HEK293 (cell line): ENCODE data around the gene ASB16.
"Not testable (repeated sequence)": the region's sequence is repeated elsewhere in the genome, so short reads cannot be mapped to it uniquely, and the experiment has no call there.

Experiments
- CTCF ChIA-PET: fragments of 350-600 bp; formaldehyde crosslinking; extraction: SDS; loops from one replicate; lab custom pipeline; 2021; ENCODE audit warnings: antibody characterized with exemption; lab: Yijun Ruan, JAX
- POLR2A ChIA-PET: fragments of 300-600 bp; formaldehyde crosslinking; extraction: SDS; loops from one replicate; lab custom pipeline; 2020; ENCODE audit warnings: antibody characterized with exemption, inconsistent platforms; lab: Yijun Ruan, JAX
- H3K27ac ChIP-seq: fragments of 200-500 bp; sonication (Bioruptor generic); 2 replicates; pipeline ENCODE4 v1.5.1; 2014; ENCODE audit warnings: low read depth, low read length, control low read depth, inconsistent platforms; ENCODE audit errors: extremely low read depth
- H3K36me3 ChIP-seq, 2 experiments: fragments of 200-500 bp in 1 of 2; sonication (Bioruptor generic) in 1 of 2; 1 replicate in 1 of 2; 2 replicates in 1 of 2; pipeline ENCODE4 v1.5.1; 2014 to 2017; ENCODE audit warnings: inconsistent platforms in 2 of 2, low read length in 2 of 2; ENCODE audit not compliant: control insufficient read depth in 2 of 2, insufficient read depth in 1 of 2
- H3K4me1 ChIP-seq: fragments of 200-500 bp; sonication (Bioruptor generic); 2 replicates; pipeline ENCODE4 v1.5.1; 2014; ENCODE audit warnings: mild to moderate bottlenecking, low read length, inconsistent platforms; ENCODE audit not compliant: control insufficient read depth, insufficient read depth
- H3K4me3 ChIP-seq: 2 replicates; pipeline ENCODE4 v1.5.1; 2011; ENCODE audit warnings: low read depth, mild to moderate bottlenecking, control low read depth, low read length, moderate library complexity
- H3K9me3 ChIP-seq: fragments of 200-500 bp; sonication (Bioruptor generic); 2 replicates; pipeline ENCODE4 v1.5.1; 2014; ENCODE audit warnings: low read depth, low read length, inconsistent platforms; ENCODE audit not compliant: control insufficient read depth, insufficient read depth
- KLF7 ChIP-seq: fragments of 450-650 bp; formaldehyde crosslinking; IDR thresholded peaks from 2 replicates; pipeline ENCODE4 v1.5.1; 2016; ENCODE audit warnings: missing biosample characterization, missing genetic modification characterization, borderline replicate concordance
- ZBTB7A ChIP-seq: fragments of 450-650 bp; formaldehyde crosslinking; IDR thresholded peaks from 2 replicates; pipeline ENCODE4 v1.5.1; 2016; ENCODE audit warnings: low read depth, missing biosample characterization, missing genetic modification characterization
- ZNF157 ChIP-seq: fragments of 450-650 bp; formaldehyde crosslinking; IDR thresholded peaks from 2 replicates; pipeline ENCODE4 v1.5.1; 2016; ENCODE audit warnings: missing biosample characterization, missing genetic modification characterization
- ZNF2 ChIP-seq: fragments of 450-650 bp; formaldehyde crosslinking; IDR thresholded peaks from 2 replicates; pipeline ENCODE4 v1.5.1; 2016; ENCODE audit warnings: missing biosample characterization, missing genetic modification characterization
- ZNF302 ChIP-seq: fragments of 450-650 bp; formaldehyde crosslinking; IDR thresholded peaks from 2 replicates; pipeline ENCODE4 v1.5.1; 2016; ENCODE audit warnings: missing biosample characterization, missing genetic modification characterization, low read depth
- ZNF324 ChIP-seq: fragments of 450-650 bp; formaldehyde crosslinking; IDR thresholded peaks from 2 replicates; pipeline ENCODE4 v1.5.1; 2016; ENCODE audit warnings: missing biosample characterization, missing genetic modification characterization
- ZNF37A ChIP-seq: fragments of 450-650 bp; IDR thresholded peaks from 2 replicates; pipeline ENCODE4 v1.5.1; 2018; ENCODE audit warnings: missing biosample characterization, missing genetic modification characterization
- ZNF416 ChIP-seq: fragments of 450-650 bp; formaldehyde crosslinking; IDR thresholded peaks from 2 replicates; pipeline ENCODE4 v1.5.1; 2016; ENCODE audit warnings: missing biosample characterization, missing genetic modification characterization
- ZNF529 ChIP-seq: fragments of 450-650 bp; formaldehyde crosslinking; IDR thresholded peaks from 2 replicates; pipeline ENCODE4 v1.5.1; 2017; ENCODE audit warnings: missing genetic modification characterization, missing biosample characterization; ENCODE audit not compliant: insufficient replicate concordance
- ZNF544 ChIP-seq: fragments of 450-650 bp; formaldehyde crosslinking; IDR thresholded peaks from 2 replicates; pipeline ENCODE4 v1.5.0; 2017; ENCODE audit warnings: missing biosample characterization, missing genetic modification characterization
- ZNF548 ChIP-seq: fragments of 450-650 bp; formaldehyde crosslinking; IDR thresholded peaks from 2 replicates; pipeline ENCODE4 v1.5.1; 2016; ENCODE audit warnings: missing biosample characterization, missing genetic modification characterization
- ZNF585B ChIP-seq: fragments of 450-650 bp; formaldehyde crosslinking; IDR thresholded peaks from 2 replicates; pipeline ENCODE4 v1.5.1; 2016; ENCODE audit warnings: missing biosample characterization, missing genetic modification characterization
- ZNF623 ChIP-seq: fragments of 450-650 bp; formaldehyde crosslinking; IDR thresholded peaks from 2 replicates; pipeline ENCODE4 v1.5.1; 2016; ENCODE audit warnings: missing biosample characterization, missing genetic modification characterization
- ZNF670 ChIP-seq: fragments of 450-650 bp; formaldehyde crosslinking; IDR thresholded peaks from 2 replicates; pipeline ENCODE4 v1.5.1; 2016; ENCODE audit warnings: missing biosample characterization, missing genetic modification characterization, low read depth
- ZSCAN30 ChIP-seq: fragments of 450-650 bp; IDR thresholded peaks from 2 replicates; pipeline ENCODE4 v1.5.1; 2018; ENCODE audit warnings: missing biosample characterization, mild to moderate bottlenecking, missing genetic modification characterization, moderate library complexity
- TF ChIP-seq, protein P1 (sequence below): fragments of 450-650 bp; formaldehyde crosslinking; IDR thresholded peaks from 2 replicates; pipeline ENCODE4 v1.5.1; 2016; ENCODE audit warnings: missing biosample characterization, missing genetic modification characterization
- TF ChIP-seq, protein P2 (sequence below): fragments of 450-650 bp; formaldehyde crosslinking; IDR thresholded peaks from 2 replicates; pipeline ENCODE4 v1.5.1; 2016; ENCODE audit warnings: missing biosample characterization, missing genetic modification characterization
- TF ChIP-seq, protein P3 (sequence below): fragments of 450-650 bp; formaldehyde crosslinking; IDR thresholded peaks from 2 replicates; pipeline ENCODE4 v1.5.1; 2016; ENCODE audit warnings: missing biosample characterization, missing genetic modification characterization

ASB16 gene

DNA sequence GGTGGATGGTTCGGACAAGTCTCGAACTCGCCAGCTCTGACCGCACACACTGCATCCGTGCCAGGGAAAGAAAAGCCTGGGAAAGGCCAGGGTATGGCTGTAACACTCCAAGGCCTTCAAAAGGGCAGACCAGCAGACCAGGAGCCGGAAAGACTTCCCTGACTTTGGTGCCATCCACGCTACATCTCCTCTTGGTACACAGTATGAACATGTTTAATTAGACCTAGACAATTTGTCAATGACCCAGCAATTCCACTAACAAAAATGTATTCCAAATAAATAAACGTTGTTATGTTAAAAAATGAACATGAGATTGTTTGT, 46.4 kb upstream of the ASB16 start (continued):
- TF ChIP-seq, protein P1, sequence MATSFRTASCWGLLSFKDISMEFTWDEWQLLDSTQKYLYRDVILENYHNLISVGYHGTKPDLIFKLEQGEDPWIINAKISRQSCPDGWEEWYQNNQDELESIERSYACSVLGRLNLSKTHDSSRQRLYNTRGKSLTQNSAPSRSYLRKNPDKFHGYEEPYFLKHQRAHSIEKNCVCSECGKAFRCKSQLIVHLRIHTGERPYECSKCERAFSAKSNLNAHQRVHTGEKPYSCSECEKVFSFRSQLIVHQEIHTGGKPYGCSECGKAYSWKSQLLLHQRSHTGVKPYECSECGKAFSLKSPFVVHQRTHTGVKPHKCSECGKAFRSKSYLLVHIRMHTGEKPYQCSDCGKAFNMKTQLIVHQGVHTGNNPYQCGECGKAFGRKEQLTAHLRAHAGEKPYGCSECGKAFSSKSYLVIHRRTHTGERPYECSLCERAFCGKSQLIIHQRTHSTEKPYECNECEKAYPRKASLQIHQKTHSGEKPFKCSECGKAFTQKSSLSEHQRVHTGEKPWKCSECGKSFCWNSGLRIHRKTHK (tag by site-specific recombination): no peak
- TF ChIP-seq ZNF585B (tag by site-specific recombination) (no peak), ZBTB7A (tag by site-specific recombination) (no peak), KLF7 (tag by site-specific recombination) (no peak), ZNF37A (no peak), ZNF544 (tag by site-specific recombination) (no peak), ZNF416 (tag by site-specific recombination) (no peak), ZNF548 (tag by site-specific recombination) (no peak), ZSCAN30 (tag by site-specific recombination) (no peak), ZNF324 (tag by site-specific recombination) (0 out of 2 replicates have a peak, but pooled peaks have one; percentile 3)
- TF ChIP-seq, protein P2, sequence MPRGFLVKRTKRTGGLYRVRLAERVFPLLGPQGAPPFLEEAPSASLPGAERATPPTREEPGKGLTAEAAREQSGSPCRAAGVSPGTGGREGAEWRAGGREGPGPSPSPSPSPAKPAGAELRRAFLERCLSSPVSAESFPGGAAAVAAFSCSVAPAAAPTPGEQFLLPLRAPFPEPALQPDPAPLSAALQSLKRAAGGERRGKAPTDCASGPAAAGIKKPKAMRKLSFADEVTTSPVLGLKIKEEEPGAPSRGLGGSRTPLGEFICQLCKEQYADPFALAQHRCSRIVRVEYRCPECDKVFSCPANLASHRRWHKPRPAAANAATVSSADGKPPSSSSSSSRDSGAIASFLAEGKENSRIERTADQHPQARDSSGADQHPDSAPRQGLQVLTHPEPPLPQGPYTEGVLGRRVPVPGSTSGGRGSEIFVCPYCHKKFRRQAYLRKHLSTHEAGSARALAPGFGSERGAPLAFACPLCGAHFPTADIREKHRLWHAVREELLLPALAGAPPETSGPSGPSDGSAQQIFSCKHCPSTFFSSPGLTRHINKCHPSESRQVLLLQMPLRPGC: no peak
- TF ChIP-seq, protein P3, sequence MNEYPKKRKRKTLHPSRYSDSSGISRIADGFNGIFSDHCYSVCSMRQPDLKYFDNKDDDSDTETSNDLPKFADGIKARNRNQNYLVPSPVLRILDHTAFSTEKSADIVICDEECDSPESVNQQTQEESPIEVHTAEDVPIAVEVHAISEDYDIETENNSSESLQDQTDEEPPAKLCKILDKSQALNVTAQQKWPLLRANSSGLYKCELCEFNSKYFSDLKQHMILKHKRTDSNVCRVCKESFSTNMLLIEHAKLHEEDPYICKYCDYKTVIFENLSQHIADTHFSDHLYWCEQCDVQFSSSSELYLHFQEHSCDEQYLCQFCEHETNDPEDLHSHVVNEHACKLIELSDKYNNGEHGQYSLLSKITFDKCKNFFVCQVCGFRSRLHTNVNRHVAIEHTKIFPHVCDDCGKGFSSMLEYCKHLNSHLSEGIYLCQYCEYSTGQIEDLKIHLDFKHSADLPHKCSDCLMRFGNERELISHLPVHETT (tag by site-specific recombination): no peak; the same call in 1 of the 2 replicates

- Histone ChIP-seq H3K9me3 (no peaks in the 10 kb centered on the region), H3K36me3 (no peaks in the 10 kb centered on the region), H3K4me3 (no peak overlapping the region), H3K27ac (no peak overlapping the region), H3K4me1 (no peaks in the 10 kb centered on the region)
- ChIA-PET POLR2A (interaction anchor here (0.6 to 0.9 kb wide), 2 partner anchors 12 to 36 kb away, joined by 4 read pairs; no protein-coding TSS in a partner anchor), CTCF (interaction anchor here (1.4 to 3.4 kb wide), 3 partner anchors 13 to 40 kb away, joined by 3 to 22 read pairs (median 5); no protein-coding TSS in a partner anchor)
- TF ChIP-seq ZNF670 (tag by site-specific recombination) (no peak), ZNF529 (tag by site-specific recombination) (no peak), ZNF2 (no peak), ZNF623 (tag by site-specific recombination) (peak; percentile 90)
Measured at GRCh38 chr17:44128383-44128782, 42.1 kb upstream of the ASB16 start.

- H3K4me1 ChIP-seq: no peaks in the 10 kb centered on the region
- TF ChIP-seq ZNF302 (tag by site-specific recombination) (no peak), ZNF157 (tag by site-specific recombination) (peak; percentile 74)
- TF ChIP-seq, all 188 proteins: peak for 1
- Histone ChIP-seq H3K27ac (no peak overlapping the region), H3K36me3 (no peaks in the 10 kb centered on the region), H3K9me3 (no peaks in the 10 kb centered on the region), H3K4me3 (no peak overlapping the region)
- ChIA-PET CTCF (interaction anchor here (3.4 kb wide), 1 partner anchor 15 kb away, joined by 22 read pairs; no protein-coding TSS in a partner anchor), POLR2A (no interaction called here)
Measured at GRCh38 chr17:44130693-44131349, 39.7 kb upstream of the ASB16 start.

- H3K4me3 ChIP-seq, POLR2A ChIA-PET: not testable (repeated sequence)
- CTCF ChIA-PET: interaction anchor here (0.7 to 3.4 kb wide), 6 partner anchors 8 to 392 kb away, joined by 3 to 22 read pairs (median 4); partner anchors contain the start of gene HDAC5
Measured at GRCh38 chr17:44131372-44131771, 39.1 kb upstream of the ASB16 start.

More at GRCh38 chr17:44131372-44131771, 39.1 kb upstream of the ASB16 start:
- not testable (repeated sequence) for H3K9me3 ChIP-seq, H3K4me1 ChIP-seq, H3K36me3 ChIP-seq, H3K27ac ChIP-seq
